Duodenal mucosa (tissue), 2 donors: ENCODE measurements around the gene REV1.

Source experiments
- H3K27ac ChIP-seq: one replicate; pipeline ENCODE4 v1.7.0; 2013; ENCODE audit warnings: low read depth, low read length
- H3K27me3 ChIP-seq, 2 donors: one replicate each; pipeline ENCODE4 v1.7.0; 2013; ENCODE audit warnings: low read length in 2 of 2, control low read depth in 1 of 2; ENCODE audit not compliant: insufficient read depth in 2 of 2, control insufficient read depth in 1 of 2
- H3K36me3 ChIP-seq, 2 donors: one replicate each; pipeline ENCODE4 v1.7.0; 2013; ENCODE audit warnings: low read length in 2 of 2, control low read depth in 1 of 2; ENCODE audit not compliant: insufficient read depth in 2 of 2, control insufficient read depth in 1 of 2
- H3K4me1 ChIP-seq, 2 donors: one replicate each; pipeline ENCODE4 v1.7.0; 2013; ENCODE audit warnings: low read length in 2 of 2, control low read depth in 1 of 2; ENCODE audit not compliant: insufficient read depth in 2 of 2, control insufficient read depth in 1 of 2
- H3K4me3 ChIP-seq, 2 donors: one replicate each; pipeline ENCODE4 v1.7.0; 2013; ENCODE audit warnings: low read length in 2 of 2, low read depth in 1 of 2
- H3K9ac ChIP-seq, 2 donors: one replicate each; pipeline ENCODE4 v1.7.0; 2013; ENCODE audit warnings: low read length in 2 of 2, low read depth in 1 of 2
- H3K9me3 ChIP-seq, 2 donors: one replicate each; pipeline ENCODE4 v1.7.0; 2013; ENCODE audit warnings: low read length in 2 of 2, control low read depth in 1 of 2; ENCODE audit not compliant: control insufficient read depth in 1 of 2

REV1 gene

DNA sequence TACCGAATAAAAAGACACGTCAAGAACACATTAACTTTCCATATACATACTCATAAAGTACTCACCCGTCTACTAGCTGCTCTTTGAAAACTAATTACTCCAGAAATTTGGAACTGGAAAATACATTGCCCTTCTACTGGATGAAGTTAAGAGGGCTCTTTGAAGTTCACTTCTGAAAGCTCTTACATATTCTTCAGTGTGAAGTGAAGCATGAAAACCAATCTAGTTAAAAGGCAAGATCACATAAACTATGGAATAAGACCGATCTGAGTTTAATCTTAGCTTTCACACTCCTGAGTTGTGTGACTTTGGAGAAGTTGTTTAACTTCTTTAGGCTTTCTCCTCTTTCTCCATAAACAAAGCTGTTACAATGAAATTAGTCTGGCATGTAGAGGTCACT is 38.5 kb downstream of the REV1 start:
- no peaks in the 10 kb centered on the region for H3K4me1 ChIP-seq
- H3K36me3 ChIP-seq = peaks cover 41 to 44% of the 10 kb centered on the region in 2 donors
- H3K9ac ChIP-seq = no peak overlapping the region
- H3K4me3 ChIP-seq = no peak overlapping the region
- no peaks in the 10 kb centered on the region for H3K27me3 ChIP-seq
- H3K9me3 ChIP-seq = no peaks in the 10 kb centered on the region
- no peak overlapping the region for H3K27ac ChIP-seq

DNA sequence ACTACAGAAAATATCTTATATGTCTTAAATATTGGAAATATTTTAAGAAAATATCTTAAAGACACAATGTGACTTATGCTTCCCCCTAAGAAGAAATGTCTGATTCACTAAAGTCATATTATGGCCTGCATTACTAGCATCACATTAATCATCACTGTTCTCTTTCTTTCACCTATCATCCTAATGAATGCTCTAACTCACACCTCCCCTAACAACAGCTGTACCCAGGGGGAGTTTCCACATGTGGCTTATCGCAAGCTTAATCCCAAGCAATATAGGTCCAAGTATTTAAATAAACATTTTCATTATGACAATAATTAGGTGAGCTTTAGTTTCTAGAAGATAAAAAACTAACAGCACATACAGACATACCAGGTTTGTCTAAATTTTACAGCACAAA is 39.6 kb downstream of the REV1 start:
- Histone ChIP-seq H3K9me3 (no peaks in the 10 kb centered on the region), H3K36me3 (peaks cover 33 to 39% of the 10 kb centered on the region in 2 donors), H3K9ac (no peak overlapping the region)

DNA sequence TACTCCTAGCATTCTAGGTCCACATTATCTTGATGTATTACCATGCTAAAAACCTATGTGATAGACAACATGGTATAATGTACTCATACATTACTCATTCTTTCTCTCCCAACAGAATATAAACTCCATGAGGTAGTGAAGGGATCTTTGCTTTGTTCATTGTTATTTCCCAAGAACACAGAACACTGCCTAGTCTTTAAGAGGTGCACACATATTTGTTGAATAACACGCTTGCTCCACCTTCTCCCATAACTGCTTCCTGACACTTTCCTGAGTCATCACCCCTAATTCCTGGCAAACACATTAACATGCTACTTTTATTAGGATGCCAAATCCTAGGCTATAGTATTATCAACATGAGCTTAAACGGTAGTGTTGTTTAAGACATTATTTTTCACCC is 41.3 kb downstream of the REV1 start:
- Histone ChIP-seq H3K9ac (no peak overlapping the region), H3K4me1 (no peaks in the 10 kb centered on the region), H3K36me3 (peaks cover 31% of the 10 kb centered on the region in 2 donors), H3K4me3 (no peak overlapping the region), H3K27ac (no peak overlapping the region), H3K9me3 (no peaks in the 10 kb centered on the region), H3K27me3 (no peaks in the 10 kb centered on the region)

More for the DNA sequence above, 39.6 kb downstream of the REV1 start:
- Histone ChIP-seq H3K4me1 (no peaks in the 10 kb centered on the region), H3K27ac (no peak overlapping the region), H3K4me3 (no peak overlapping the region), H3K27me3 (no peaks in the 10 kb centered on the region)

DNA sequence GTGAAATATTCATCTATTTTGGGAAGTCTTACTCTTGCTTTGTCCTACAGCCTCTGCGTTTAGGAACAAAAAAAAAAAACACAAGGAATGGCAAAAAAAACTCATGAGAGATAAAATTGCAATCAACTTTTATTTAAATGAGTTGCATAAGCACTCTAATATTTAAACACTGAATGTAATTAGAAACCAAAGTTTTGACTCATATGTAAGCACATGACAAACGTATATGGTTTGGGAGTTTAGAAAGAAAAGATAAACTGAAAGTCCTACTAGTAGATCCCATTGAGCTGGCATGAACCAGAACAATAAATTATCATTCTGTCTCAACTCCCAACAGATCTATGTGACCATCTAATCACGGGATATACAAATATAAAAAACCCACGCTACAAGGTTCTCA is 44.8 kb downstream of the REV1 start:
- no peaks in the 10 kb centered on the region for H3K27me3 ChIP-seq
- no peak overlapping the region for H3K9ac ChIP-seq
- H3K36me3 ChIP-seq = peaks cover 10 to 31% of the 10 kb centered on the region in 2 donors
- no peak overlapping the region for H3K27ac ChIP-seq
- no peak overlapping the region for H3K4me3 ChIP-seq
- no peaks in the 10 kb centered on the region for H3K9me3 ChIP-seq
- H3K4me1 ChIP-seq = no peaks in the 10 kb centered on the region

DNA sequence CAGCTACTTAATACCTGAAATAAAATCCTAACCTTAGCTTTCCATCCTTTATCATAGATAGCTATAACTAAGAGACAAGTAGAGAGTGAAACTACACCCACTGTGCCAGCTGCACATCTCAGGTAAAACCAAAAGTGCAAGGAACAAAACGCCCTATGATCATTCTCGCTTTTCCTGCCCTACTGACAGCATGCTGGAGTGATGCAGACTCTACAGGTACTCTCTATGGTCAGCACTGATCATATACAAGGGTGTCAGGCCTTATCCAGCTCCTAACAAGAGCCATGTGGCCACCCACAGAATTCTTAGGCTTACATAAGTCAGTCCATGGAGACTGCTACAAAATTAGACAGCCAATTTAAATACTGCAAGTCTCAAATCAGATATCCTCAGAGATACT is 45.6 kb downstream of the REV1 start:
- Histone ChIP-seq H3K4me1 (no peaks in the 10 kb centered on the region), H3K4me3 (no peak overlapping the region), H3K36me3 (peaks cover 10 to 32% of the 10 kb centered on the region in 2 donors), H3K9me3 (no peaks in the 10 kb centered on the region), H3K9ac (no peak overlapping the region), H3K27me3 (no peaks in the 10 kb centered on the region), H3K27ac (no peak overlapping the region)

DNA sequence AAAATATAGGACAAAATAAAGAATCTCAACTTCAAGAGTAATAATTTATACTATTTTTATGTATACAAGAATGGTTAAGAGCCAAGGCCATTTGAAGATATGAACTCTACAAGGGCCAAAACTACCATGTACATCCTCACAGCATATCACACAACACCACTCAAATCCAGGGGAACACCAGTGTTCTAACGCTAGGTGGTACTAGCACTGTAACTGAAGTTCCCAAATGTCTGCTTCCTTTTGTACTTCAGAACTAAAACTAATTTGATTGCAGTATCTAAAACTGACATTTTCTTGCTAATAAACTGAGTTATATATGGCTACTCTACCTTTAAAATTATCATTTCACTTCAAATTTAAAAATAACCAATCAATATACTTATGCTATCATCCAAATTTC is 47.0 kb downstream of the REV1 start:
- Histone ChIP-seq H3K27me3 (no peaks in the 10 kb centered on the region), H3K4me3 (no peak overlapping the region), H3K36me3 (peaks cover 9 to 33% of the 10 kb centered on the region in 2 donors), H3K9ac (no peak overlapping the region), H3K4me1 (no peaks in the 10 kb centered on the region), H3K9me3 (no peaks in the 10 kb centered on the region), H3K27ac (no peak overlapping the region)

DNA sequence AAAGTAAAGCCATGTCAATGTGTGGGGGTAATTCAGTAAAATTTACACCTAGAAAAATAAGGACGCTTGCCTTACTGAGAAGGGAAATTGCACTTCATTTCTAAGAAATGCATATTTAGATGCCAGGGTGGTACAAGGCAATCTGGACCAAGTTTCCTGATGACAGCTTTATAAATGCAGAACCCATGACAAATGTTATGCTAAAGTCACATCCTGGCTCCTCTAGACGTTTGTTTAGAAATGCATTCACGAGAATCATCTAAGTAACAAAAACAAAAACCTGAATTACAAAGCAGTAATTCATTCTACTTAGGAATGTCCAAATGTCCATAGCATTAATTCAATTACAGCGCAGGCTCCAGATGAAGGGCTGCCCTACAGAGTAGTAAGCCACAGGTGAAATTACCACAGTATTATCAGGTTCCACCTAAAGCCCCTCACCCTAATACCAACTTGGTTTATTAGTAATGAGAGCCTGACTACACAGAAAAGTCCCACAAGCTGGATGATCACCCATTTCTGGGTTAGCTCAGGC is 49.8 kb downstream of the REV1 start:
- Histone ChIP-seq H3K9ac (no peak overlapping the region), H3K4me1 (no peaks in the 10 kb centered on the region), H3K27ac (no peak overlapping the region), H3K27me3 (no peaks in the 10 kb centered on the region), H3K9me3 (no peaks in the 10 kb centered on the region), H3K4me3 (no peak overlapping the region), H3K36me3 (peaks cover 7 to 26% of the 10 kb centered on the region in 2 donors)

DNA sequence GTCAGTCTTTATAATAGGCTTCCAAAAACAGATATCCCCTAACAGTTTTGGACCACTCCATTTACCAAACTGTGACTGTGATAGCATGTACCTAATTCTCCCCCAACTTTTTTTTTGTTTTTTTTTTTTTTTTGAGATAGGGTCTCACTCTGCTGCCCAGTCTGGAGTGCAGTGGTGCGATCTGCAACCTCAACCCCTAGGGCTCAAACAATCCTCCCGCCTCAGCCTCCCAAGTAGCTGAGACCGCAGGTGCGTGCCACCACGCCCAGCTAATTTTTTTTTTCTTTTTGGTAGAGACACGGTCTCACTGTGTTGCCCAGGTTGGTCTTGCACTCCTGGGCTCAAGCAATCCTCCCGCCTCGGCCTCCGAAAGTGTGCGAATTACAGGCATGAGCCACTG is 52.9 kb downstream of the REV1 start:
- Histone ChIP-seq H3K4me1 (no peaks in the 10 kb centered on the region), H3K9me3 (no peaks in the 10 kb centered on the region), H3K4me3 (no peak overlapping the region), H3K9ac (no peak overlapping the region), H3K27me3 (no peaks in the 10 kb centered on the region), H3K36me3 (peaks cover 11 to 26% of the 10 kb centered on the region in 2 donors), H3K27ac (no peak overlapping the region)

DNA sequence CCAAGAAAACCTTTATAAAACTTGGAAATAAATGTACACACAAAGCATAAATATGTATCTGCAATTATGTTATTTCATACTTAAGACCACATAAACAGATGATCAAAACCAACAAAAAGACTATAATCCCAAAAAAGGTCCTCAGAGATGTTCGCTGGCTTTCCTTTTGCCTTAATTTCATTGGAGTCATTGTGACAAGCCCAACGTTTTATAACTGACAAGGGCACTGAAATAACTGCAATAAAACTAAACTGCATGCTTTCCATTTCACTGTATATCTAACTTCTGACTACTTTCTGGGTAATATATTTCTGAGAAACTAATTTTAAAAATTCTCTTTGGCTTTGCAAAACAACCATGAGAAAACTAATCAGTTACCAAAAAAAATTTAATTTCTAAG is 56.5 kb downstream of the REV1 start:
- Histone ChIP-seq H3K27me3 (no peaks in the 10 kb centered on the region), H3K9me3 (no peaks in the 10 kb centered on the region), H3K27ac (no peak overlapping the region), H3K4me3 (no peak overlapping the region), H3K9ac (no peak overlapping the region), H3K4me1 (no peaks in the 10 kb centered on the region), H3K36me3 (peaks cover 8 to 27% of the 10 kb centered on the region in 2 donors)

DNA sequence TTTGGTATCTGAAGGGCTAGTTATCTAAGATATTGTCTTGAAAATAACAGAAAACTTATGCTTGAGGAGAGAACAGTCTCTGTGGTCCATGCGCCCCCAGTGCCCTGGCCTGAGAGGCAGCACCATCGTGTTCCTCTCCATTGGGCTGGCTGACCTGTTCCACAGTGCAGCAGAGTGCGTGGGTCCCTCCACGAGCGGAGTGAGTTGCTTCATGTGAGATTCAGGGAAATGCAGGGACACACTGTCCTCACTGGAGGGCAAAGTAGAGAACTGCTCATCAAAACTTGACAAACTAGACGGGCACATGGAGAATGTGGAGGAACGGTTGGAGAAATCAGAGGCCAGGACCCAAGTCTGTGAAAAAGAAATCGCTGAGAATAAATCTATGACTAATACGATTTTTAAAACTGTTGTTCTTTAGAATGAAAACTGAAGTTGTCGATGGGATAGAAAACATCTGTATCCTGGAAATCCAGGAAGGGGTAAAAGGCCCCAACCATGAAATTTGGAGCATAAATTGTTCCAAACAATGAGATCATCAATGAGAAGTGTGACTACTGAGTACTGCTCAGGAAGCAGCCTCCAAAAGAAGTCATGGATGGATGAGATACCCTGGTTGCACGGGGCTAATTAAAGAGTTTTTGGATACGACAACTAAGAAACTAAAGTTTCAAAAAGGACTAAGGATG is 58.1 kb downstream of the REV1 start:
- no peaks in the 10 kb centered on the region for H3K9me3 ChIP-seq
- H3K4me3 ChIP-seq = no peak overlapping the region
- peaks cover 13 to 38% of the 10 kb centered on the region in 2 donors for H3K36me3 ChIP-seq
- H3K9ac ChIP-seq = no peak overlapping the region
- no peaks in the 10 kb centered on the region for H3K4me1 ChIP-seq
- H3K27ac ChIP-seq = no peak overlapping the region
- H3K27me3 ChIP-seq = no peaks in the 10 kb centered on the region
